Measurements from ENCODE around the gene GCK.

Gene GCK

GRCh38 chr7:44117801-44118429 lies 71.3 kb downstream of the GCK start:
- DNase-seq (ENCODE audit: low spot score): no peak

DNA sequence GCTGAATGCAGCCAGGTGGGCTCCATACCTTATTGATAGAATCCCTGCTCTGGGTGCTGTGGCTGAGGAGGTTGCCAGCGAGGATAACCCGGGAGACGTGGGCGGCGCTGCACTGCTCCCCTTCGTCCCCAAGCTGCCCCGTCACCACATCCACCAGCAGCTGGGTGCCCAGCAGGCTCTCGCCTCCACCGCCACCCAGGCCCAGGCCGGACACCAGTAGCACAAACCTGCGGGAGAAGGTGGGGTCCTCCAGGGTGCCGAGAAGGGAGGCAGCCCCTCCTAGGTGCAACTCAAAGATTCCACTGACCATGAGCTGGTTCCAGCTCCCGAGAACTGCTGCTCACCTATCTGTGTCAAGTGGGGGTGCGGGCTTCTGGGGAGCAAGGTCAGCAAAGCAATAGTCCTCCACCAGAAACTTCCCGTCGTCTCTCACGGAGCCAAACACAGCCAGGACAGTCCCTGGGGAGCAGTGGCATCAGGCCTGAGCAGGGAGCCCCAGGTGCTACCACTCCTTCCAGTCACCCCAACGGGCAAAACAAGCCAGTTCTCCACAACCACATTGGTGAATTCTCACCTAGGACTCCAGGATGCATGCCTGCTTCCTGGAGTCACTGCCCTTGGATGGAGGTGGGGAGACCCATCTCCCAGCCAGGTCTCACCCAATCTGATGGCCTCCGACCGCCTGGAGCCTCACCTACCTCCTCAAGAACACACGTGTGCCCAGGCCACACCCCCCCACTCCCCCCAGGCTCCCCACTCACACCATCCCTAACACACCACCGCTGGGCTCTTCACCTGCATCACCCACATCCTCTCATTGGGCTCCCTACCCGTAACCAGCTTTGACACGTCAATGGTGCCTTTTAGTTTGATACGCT lies 72.2 kb downstream of the GCK start:
- DNase-seq (ENCODE audit: low spot score): no peak

GRCh38 chr7:44116087-44116788 lies 73.0 kb downstream of the GCK start:
- no peak for DNase-seq (ENCODE audit: low spot score)

DNA sequence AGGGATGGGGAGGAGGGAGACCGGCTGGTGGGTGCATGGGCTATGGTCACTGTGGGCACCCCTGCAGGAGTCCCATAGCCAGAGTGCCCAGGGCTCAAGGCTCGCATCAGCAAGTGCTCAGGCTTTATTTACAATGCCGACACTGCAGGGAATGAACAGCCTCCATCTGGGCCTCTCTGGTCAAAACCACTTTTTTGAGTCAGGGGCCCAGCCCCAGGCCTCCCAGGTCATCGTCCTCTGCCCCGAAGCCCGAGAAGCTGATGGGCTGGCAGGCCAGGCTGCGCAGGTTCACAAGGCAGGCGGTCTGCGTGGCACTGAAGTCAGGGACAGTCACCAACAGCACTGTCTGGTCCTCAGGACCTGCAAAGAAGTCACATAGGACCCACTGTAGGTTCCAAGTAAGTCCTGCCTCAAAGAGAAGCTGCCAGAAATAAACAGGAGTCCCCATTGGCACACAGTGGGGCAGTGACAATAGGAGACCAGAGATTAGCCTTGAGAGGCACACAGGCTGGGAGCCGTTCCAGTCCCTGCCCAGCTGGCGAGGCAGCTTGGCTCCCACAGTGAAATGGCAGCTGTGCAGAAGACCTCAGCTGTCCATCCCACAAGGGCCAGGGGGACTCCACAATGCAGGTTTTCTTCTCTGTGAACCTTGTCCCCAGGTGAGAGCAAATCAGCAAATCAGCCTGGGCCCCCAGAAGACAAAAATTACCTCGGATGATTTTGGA lies 74.5 kb downstream of the GCK start:
- peak; percentile 95 for DNase-seq (ENCODE audit: low spot score)

GRCh38 chr7:44113764-44114354 lies 75.4 kb downstream of the GCK start:
- DNase-seq (ENCODE audit: low spot score): no peak

DNA sequence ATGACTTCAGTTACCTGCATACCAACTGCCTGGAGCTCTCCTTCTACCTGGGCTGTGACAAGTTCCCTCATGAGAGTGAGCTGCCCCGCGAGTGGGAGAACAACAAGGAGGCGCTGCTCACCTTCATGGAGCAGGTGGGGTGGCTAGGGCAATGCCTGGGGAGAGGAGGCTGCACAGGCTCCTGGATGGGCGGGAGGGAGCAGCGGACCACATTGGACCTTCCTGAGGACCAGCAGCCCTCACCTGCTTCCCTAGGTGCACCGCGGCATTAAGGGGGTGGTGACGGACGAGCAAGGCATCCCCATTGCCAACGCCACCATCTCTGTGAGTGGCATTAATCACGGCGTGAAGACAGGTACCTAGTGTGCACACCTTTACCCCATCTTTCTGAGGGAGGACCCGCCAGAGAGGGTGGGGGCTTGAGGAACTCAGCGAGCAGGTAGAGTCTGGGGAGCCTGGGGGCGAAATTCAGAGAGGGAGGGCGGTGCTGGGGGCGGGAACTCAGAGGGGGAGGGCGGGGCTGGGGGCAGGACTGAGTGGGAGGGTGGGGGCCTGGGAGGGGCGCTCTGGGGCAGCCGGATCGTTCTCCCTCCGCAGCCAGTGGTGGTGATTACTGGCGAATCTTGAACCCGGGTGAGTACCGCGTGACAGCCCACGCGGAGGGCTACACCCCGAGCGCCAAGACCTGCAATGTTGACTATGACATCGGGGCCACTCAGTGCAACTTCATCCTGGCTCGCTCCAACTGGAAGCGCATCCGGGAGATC lies 76.1 kb downstream of the GCK start:
- no peak for DNase-seq (ENCODE audit: low spot score)

- DNase-seq (ENCODE audit: low spot score): no peak
These were observed 76.8 kb downstream of the GCK start for GRCh38 chr7:44112231-44112996.

GRCh38 chr7:44111761-44112160 lies 77.5 kb downstream of the GCK start:
- peak; percentile 40 for DNase-seq (ENCODE audit: low spot score)

- no peak for DNase-seq (ENCODE audit: low spot score)
These were observed 78.3 kb downstream of the GCK start for GRCh38 chr7:44110719-44111635.

DNA sequence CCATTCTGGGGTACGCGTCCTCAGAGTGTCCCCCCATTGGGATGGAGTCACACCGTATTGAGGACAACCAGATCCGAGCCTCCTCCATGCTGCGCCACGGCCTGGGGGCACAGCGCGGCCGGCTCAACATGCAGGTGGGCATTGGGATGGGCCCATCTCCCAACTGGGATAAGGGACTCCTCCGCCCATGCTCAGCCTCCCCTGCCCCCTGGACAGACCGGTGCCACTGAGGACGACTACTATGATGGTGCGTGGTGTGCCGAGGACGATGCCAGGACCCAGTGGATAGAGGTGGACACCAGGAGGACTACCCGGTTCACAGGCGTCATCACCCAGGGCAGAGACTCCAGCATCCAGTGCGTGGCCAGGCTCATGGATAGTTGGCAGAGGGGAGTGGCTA lies 79.2 kb downstream of the GCK start:
- no peak for DNase-seq (ENCODE audit: low spot score)

- DNase-seq (ENCODE audit: low spot score): no peak
These were observed 80.2 kb downstream of the GCK start for GRCh38 chr7:44108768-44109750.

- no peak for DNase-seq (ENCODE audit: low spot score)
These were observed 81.1 kb downstream of the GCK start for GRCh38 chr7:44107961-44108767.

- DNase-seq (ENCODE audit: low spot score): no peak
These were observed 81.9 kb downstream of the GCK start for GRCh38 chr7:44107116-44107960.

DNA sequence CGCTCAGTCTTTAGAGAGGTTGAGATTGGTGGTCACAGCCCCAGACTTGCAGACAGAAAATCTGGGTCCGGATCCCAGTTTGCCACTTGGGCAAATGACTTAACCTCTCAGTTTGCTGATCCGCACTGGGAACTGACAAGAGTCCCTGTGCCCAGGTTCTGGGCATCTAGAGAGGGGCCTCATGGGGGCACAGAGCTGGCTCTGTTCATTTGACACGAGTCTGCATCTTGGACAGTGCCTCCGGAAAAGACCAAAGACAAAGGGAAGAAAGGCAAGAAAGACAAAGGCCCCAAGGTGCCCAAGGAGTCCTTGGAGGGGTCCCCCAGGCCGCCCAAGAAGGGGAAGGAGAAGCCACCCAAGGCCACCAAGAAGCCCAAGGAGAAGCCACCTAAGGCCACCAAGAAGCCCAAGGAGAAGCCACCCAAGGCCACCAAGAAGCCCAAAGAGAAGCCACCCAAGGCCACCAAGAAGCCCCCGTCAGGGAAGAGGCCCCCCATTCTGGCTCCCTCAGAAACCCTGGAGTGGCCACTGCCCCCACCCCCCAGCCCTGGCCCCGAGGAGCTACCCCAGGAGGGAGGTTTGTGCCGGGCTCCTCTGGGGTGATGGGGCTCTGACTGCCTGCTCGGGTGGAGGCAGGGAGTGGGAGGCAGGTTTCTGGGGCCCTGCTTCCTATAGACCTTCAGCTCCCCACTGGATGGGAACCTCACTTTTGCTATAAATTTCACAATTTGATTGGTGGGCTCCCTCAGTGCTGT lies 82.8 kb downstream of the GCK start:
- DNase-seq (ENCODE audit: low spot score): no peak

DNA sequence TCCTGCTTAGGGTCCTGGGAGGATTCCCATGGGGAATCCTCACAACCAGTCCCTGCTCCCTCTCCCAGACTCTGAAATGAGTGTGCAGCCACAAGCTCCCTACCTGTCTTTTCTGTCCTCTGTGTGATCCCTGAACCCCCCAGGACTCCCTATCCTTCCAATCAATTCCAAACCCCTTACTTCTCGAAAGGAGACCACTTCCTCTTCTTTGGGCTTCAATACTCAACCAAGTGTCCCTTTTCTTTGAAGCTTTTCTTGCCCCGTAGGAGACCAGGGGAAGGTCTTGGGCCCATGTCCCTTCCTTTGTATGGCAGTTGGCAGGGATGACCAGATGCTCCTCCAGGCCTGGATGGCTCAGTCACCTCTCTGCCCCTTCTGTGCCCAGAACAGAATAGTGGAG lies 83.4 kb downstream of the GCK start:
- DNase-seq (ENCODE audit: low spot score): no peak

All from Ammon's horn (tissue), 1 donor.